GM12878 (cell line): Measurements from ENCODE around the gene TMEM44. TPM values are rescaled to one million over a fixed set of nuclear protein-coding genes. Genes with fewer than 3 reads are reported as not detected.

Source experiments
- ATAC-seq: fragments of 200-7000 bp; cut with Tn5 transposase; 3 replicates; pipeline ENCODE4 v1.9.1; 2020; ENCODE audit warnings: mild to moderate bottlenecking, moderate library complexity
- BruUV-seq: library from RNA; stranded (reverse); fragments of 400-500 nt; replicated peaks from 2 replicates; lab custom pipeline; 2021; lab: Mats Ljungman, UMichigan
- CTCF ChIA-PET: fragments of 300-600 bp; sonication (Branson Sonifier 250); formaldehyde crosslinking; extraction: SDS; loops from one replicate; lab custom pipeline; 2021; ENCODE audit warnings: inconsistent platforms; lab: Yijun Ruan, JAX
- POLR2A ChIA-PET: fragments of 350-600 bp; formaldehyde crosslinking; extraction: SDS; loops from one replicate; lab custom pipeline; 2021; ENCODE audit warnings: inconsistent platforms; lab: Charles Lee
- RAD21 ChIA-PET: fragments of 300-600 bp; sonication (Branson Sonifier 250); formaldehyde crosslinking; loops from one replicate; lab custom pipeline; 2023; ENCODE audit warnings: antibody characterized with exemption; ENCODE audit not compliant: unreplicated experiment; lab: Charles Lee
- SMC1A ChIA-PET: fragments of 300-600 bp; sonication (Branson Sonifier 250); formaldehyde crosslinking; loops from one replicate; lab custom pipeline; 2023; ENCODE audit not compliant: unreplicated experiment, uncharacterized antibody; lab: Charles Lee
- DNase-seq: peaks from one replicate; pipeline ENCODE4 v3.0.0-alpha.2; 2011; ENCODE audit warnings: low read depth, low spot score
- FAIRE-seq: peaks from 3 replicates; lab custom pipeline; 2011; peaks lifted over from hg19 to GRCh38; lab: Jason Lieb, UNC
- H2AFZ ChIP-seq: 2 replicates; pipeline ENCODE4 v1.6.0; 2011; ENCODE audit warnings: low read depth, low read length, control low read depth; ENCODE audit not compliant: control insufficient read depth
- H3K27ac ChIP-seq: 2 replicates; pipeline ENCODE4 v1.5.1; 2011; ENCODE audit warnings: control low read depth; ENCODE audit not compliant: control insufficient read depth, insufficient read depth
- H3K27me3 ChIP-seq, 2 experiments: replicated peaks in 1 of 2; 2 replicates each; pipeline versions ENCODE4 v1.6.0 to v1.6.1; 2011; ENCODE audit warnings: low read length in 1 of 2; ENCODE audit not compliant: control insufficient read depth in 2 of 2, insufficient read depth in 2 of 2
- H3K36me3 ChIP-seq, 2 experiments: 2 replicates each; pipeline ENCODE4 v1.5.1; 2011; ENCODE audit warnings: low read length in 1 of 2; ENCODE audit not compliant: control insufficient read depth in 2 of 2, insufficient read depth in 2 of 2
- H3K4me1 ChIP-seq: 2 replicates; pipeline ENCODE4 v1.6.1; 2011; ENCODE audit warnings: mild to moderate bottlenecking, low read length, moderate library complexity, mixed read lengths; ENCODE audit not compliant: control insufficient read depth, insufficient read depth
- H3K4me2 ChIP-seq: 2 replicates; pipeline ENCODE4 v1.6.0; 2011; ENCODE audit warnings: control low read depth; ENCODE audit not compliant: control insufficient read depth, insufficient read depth
- H3K4me3 ChIP-seq: fragments of 200-600 bp; sonication (generic); 2 replicates; pipeline ENCODE4 v1.5.1; 2016
- H3K79me2 ChIP-seq: 2 replicates; pipeline ENCODE4 v1.6.0; 2011; ENCODE audit warnings: low read length; ENCODE audit not compliant: control insufficient read depth, insufficient read depth
- H3K9ac ChIP-seq: 2 replicates; pipeline ENCODE4 v1.8.0; 2011; ENCODE audit warnings: low read length, control low read depth, mixed read lengths; ENCODE audit not compliant: control insufficient read depth, insufficient read depth
- H3K9me3 ChIP-seq: replicated peaks from 3 replicates; pipeline ENCODE4 v1.5.1; 2011; ENCODE audit warnings: mild to moderate bottlenecking, low read length; ENCODE audit not compliant: control insufficient read depth, insufficient read depth
- H4K20me1 ChIP-seq: 2 replicates; pipeline ENCODE4 v1.6.0; 2011; ENCODE audit not compliant: control insufficient read depth, insufficient read depth
- ATF3 ChIP-seq: IDR thresholded peaks from 2 replicates; pipeline ENCODE4 v1.6.1; 2011; ENCODE audit warnings: low read depth, mild to moderate bottlenecking, low read length, moderate library complexity, borderline replicate concordance; ENCODE audit errors: extremely low read depth
- E4F1 ChIP-seq: fragments of 450-650 bp; IDR thresholded peaks from 2 replicates; pipeline ENCODE4 v1.6.1; 2018; ENCODE audit warnings: borderline replicate concordance, mild to moderate bottlenecking; ENCODE audit not compliant: partially characterized antibody
- RELB ChIP-seq: fragments of 450-650 bp; IDR thresholded peaks from 2 replicates; pipeline ENCODE4 v1.6.1; 2017; ENCODE audit warnings: low read depth, mild to moderate bottlenecking, moderate library complexity
- TAF1 ChIP-seq: IDR thresholded peaks from 2 replicates; pipeline ENCODE4 v1.6.1; 2011; ENCODE audit warnings: mild to moderate bottlenecking, low read depth, low read length, borderline replicate concordance
- ZBTB4 ChIP-seq: fragments of 450-650 bp; formaldehyde crosslinking; IDR thresholded peaks from 2 replicates; pipeline ENCODE4 v1.4.0; 2022; ENCODE audit warnings: mild to moderate bottlenecking, moderate library complexity
- WGBS: methylation state at CpG from one replicate; pipeline ENCODE4 v1.1.6; 2016; ENCODE audit warnings: low lambda C conversion rate; ENCODE audit not compliant: insufficient replicate concordance, insufficient coverage; ENCODE audit errors: missing lambda C conversion rate; 5-methylcytosine and 5-hydroxymethylcytosine counted together
- in situ Hi-C: fragments of 300-500 bp; cut with MboI; formaldehyde crosslinking; loops from 9 replicates; pipeline ENCODE4 v1.14.3; 2018; ENCODE audit warnings: mixed read lengths
- intact Hi-C: fragments of 100-400 bp; cut with micrococcal nuclease; formaldehyde crosslinking; loops from one replicate; pipeline ENCODE4 v1.14.2; 2022; ENCODE audit not compliant: unreplicated experiment
- polyA plus RNA-seq, 11 experiments: library from polyadenylated mRNA; depleted of rRNA in 4 of 11; unstranded in 6 of 11; stranded (reverse) in 5 of 11; fragments of >200 nt; fragmentation: Nextera tagmentation in 4 of 11; fragmentation: Illumina TruSeq in 1 of 11; extraction: Ambion mirVana in 4 of 11; extraction: Trizol in 1 of 11; gene quantifications; 1 replicate in 1 of 11; 2 replicates in 10 of 11; pipeline versions ENCODE4 v1.2.1 to v1.2.3, GENCODE V29; 2011 to 2016; ENCODE audit warnings: inconsistent platforms in 2 of 11, missing spikeins in 2 of 11, low read depth in 1 of 11
- total RNA-seq, 4 experiments: library from RNA; depleted of rRNA in 3 of 4; stranded (reverse); fragments of >200 nt in 3 of 4; fragmentation: Illumina TruSeq in 1 of 4; extraction: Trizol in 1 of 4; gene quantifications; 2 replicates each; pipeline versions ENCODE4 v1.2.1 to v1.2.3, GENCODE V29; 2013 to 2021

The TMEM44 gene
- total and polyA plus RNA-seq, 10 of the 15 experiments (the other 5 are each of a cell fraction or from before 2014, with no cell fraction given), result 0.57 to 8.3 (median 3.6) TPM

- no peak overlapping the region for H3K4me2 ChIP-seq
- no peak overlapping the region for H3K27ac ChIP-seq
- whole genome bisulfite sequencing, result 78% methylated on average over 7 of the region's 7 CpGs
- H4K20me1 ChIP-seq, result no peaks in the 10 kb centered on the region
- peaks cover 7 to 18% of the 10 kb centered on the region in 2 experiments; a peak in 3 of 4 replicates for H3K36me3 ChIP-seq
- no peak overlapping the region for H2AFZ ChIP-seq
- H3K4me3 ChIP-seq, result no peak overlapping the region
- intact Hi-C loops (no loop called here), in situ Hi-C loops (no loop called here)
- H3K4me1 ChIP-seq, result peaks cover 8% of the 10 kb centered on the region; the same call in 1 of the 2 replicates
- POLR2A ChIA-PET, result no interaction called here
- peaks cover 3% of the 10 kb centered on the region for H3K79me2 ChIP-seq
- no peaks in the 10 kb centered on the region for H3K9me3 ChIP-seq
- SMC1A ChIA-PET, result no interaction called here
- no peak for ATAC-seq
- no peak for DNase-seq
- BruUV-seq, result no TSS peak
- no peak for FAIRE-seq
- no peak overlapping the region for H3K9ac ChIP-seq
- H3K27me3 ChIP-seq, result no peaks in the 10 kb centered on the region
- TF ChIP-seq E4F1 (no peak), TAF1 (no peak), ZBTB4 (CRISPR knock-in tag) (no peak), ATF3 (no peak), RELB (no peak)
- RAD21 ChIA-PET, result no interaction called here
- CTCF ChIA-PET, result interaction anchor here (1.3 kb wide), 1 partner anchor 15 kb away, joined by 6 read pairs; the partner anchor contains the start of gene LSG1
Measured at GRCh38 chr3:194657439-194657838, 24.2 kb upstream of the TMEM44 start.
